HCT116 (cell line): ENCODE data around the gene LTBP4. TPM values are rescaled to one million over a fixed set of nuclear protein-coding genes. Genes with fewer than 3 reads are reported as not detected.

Source experiments
- ATAC-seq: fragments of 200-7000 bp; cut with Tn5 transposase; 2 replicates; pipeline ENCODE4 v1.9.1; 2020; ENCODE audit warnings: mild to moderate bottlenecking, moderate library complexity
- BruUV-seq: library from RNA; stranded (reverse); fragments of 400-500 nt; replicated peaks from 2 replicates; lab custom pipeline; 2021; lab: Mats Ljungman, UMichigan
- CTCF ChIA-PET: fragments of 300-600 bp; sonication (Branson Sonifier 250); formaldehyde crosslinking; loops from one replicate; lab custom pipeline; 2021; ENCODE audit warnings: antibody characterized with exemption; lab: Charles Lee
- POLR2A ChIA-PET: fragments of 300-600, 350-600 bp; sonication (Branson Sonifier 250); formaldehyde crosslinking; loops from one replicate; lab custom pipeline; 2021; ENCODE audit warnings: antibody characterized with exemption; lab: Charles Lee
- RAD21 ChIA-PET, 2 experiments: fragments of 300-600 bp; sonication (Branson Sonifier 250); formaldehyde crosslinking; loops; one replicate each; lab custom pipeline; 2023; ENCODE audit warnings: low total read pairs in 2 of 2; ENCODE audit not compliant: uncharacterized antibody in 2 of 2, unreplicated experiment in 2 of 2, low non-redundant PET in 1 of 2; lab: Charles Lee
- DNase-seq: peaks from one replicate; pipeline ENCODE4 v3.0.0-alpha.2; 2010; ENCODE audit warnings: low read depth, low spot score
- H2AFZ ChIP-seq: fragments of 200-600 bp; shearing (Covaris generic), sonication (generic); 2 replicates; pipeline ENCODE4 v1.6.1; 2017; ENCODE audit warnings: low read depth, mixed run types, mixed read lengths, antibody characterized with exemption, low read length; ENCODE audit not compliant: poor library complexity, severe bottlenecking
- H3K27ac ChIP-seq: 2 replicates; pipeline ENCODE4 v1.5.1; 2012; ENCODE audit warnings: low read depth, low read length
- H3K27me3 ChIP-seq: fragments of 200-600 bp; sonication (generic); 2 replicates; pipeline ENCODE4 v1.6.1; 2016; ENCODE audit warnings: mixed run types, low read length, mixed read lengths; ENCODE audit not compliant: insufficient read depth
- H3K36me3 ChIP-seq, 2 experiments: fragments of 200-500 bp in 1 of 2; fragments of 200-600 bp in 1 of 2; sonication (Bioruptor generic) in 1 of 2; sonication (generic) in 1 of 2; 2 replicates each; pipeline versions ENCODE4 v1.5.1 to v1.6.1; 2014 to 2016; ENCODE audit warnings: low read length in 2 of 2, inconsistent platforms in 1 of 2, mixed read lengths in 1 of 2, mixed run types in 1 of 2; ENCODE audit not compliant: insufficient read depth in 2 of 2, control insufficient read depth in 1 of 2
- H3K4me1 ChIP-seq, 2 experiments: fragments of 200-600 bp in 1 of 2; sonication (generic) in 1 of 2; 2 replicates each; pipeline versions ENCODE4 v1.5.1 to v1.6.1; 2012 to 2017; ENCODE audit warnings: low read length in 2 of 2, inconsistent platforms in 1 of 2, mild to moderate bottlenecking in 1 of 2, mixed read lengths in 1 of 2, mixed run types in 1 of 2, moderate library complexity in 1 of 2; ENCODE audit not compliant: insufficient read depth in 2 of 2, control insufficient read depth in 1 of 2
- H3K4me2 ChIP-seq: fragments of 200-600 bp; sonication (generic); 2 replicates; pipeline ENCODE4 v1.6.1; 2017; ENCODE audit warnings: mixed run types, low read length, mixed read lengths
- H3K4me3 ChIP-seq, 2 experiments: fragments of 200-600 bp in 1 of 2; sonication (generic) in 1 of 2; replicated peaks in 1 of 2; 2 replicates each; pipeline ENCODE4 v1.5.1; 2011 to 2016; ENCODE audit warnings: low read length in 2 of 2, control low read depth in 1 of 2, low read depth in 1 of 2, mild to moderate bottlenecking in 1 of 2, mixed read lengths in 1 of 2, mixed run types in 1 of 2
- H3K79me2 ChIP-seq: fragments of 200-600 bp; sonication (generic); 2 replicates; pipeline ENCODE4 v1.6.1; 2017; ENCODE audit warnings: mild to moderate bottlenecking, mixed run types, low read length, moderate library complexity, mixed read lengths; ENCODE audit not compliant: insufficient read depth
- H3K9ac ChIP-seq: fragments of 200-600 bp; sonication (generic); 2 replicates; pipeline ENCODE4 v1.6.1; 2016; ENCODE audit warnings: low read length, mixed read lengths
- H3K9me2 ChIP-seq: fragments of 200-600 bp; sonication (generic), shearing (Covaris generic); 2 replicates; pipeline ENCODE4 v1.6.1; 2017; ENCODE audit warnings: mixed run types, mild to moderate bottlenecking, moderate library complexity; ENCODE audit not compliant: insufficient read depth
- H3K9me3 ChIP-seq, 2 experiments: fragments of 200-500 bp in 1 of 2; fragments of 200-600 bp in 1 of 2; sonication (Bioruptor generic) in 1 of 2; sonication (generic) in 1 of 2; 2 replicates each; pipeline ENCODE4 v1.6.1; 2014 to 2017; ENCODE audit warnings: low read length in 2 of 2, mixed read lengths in 2 of 2, inconsistent platforms in 1 of 2, low read depth in 1 of 2, mild to moderate bottlenecking in 1 of 2, mixed run types in 1 of 2, moderate library complexity in 1 of 2; ENCODE audit not compliant: control insufficient read depth in 1 of 2, insufficient read depth in 1 of 2
- H4K20me1 ChIP-seq: fragments of 200-600 bp; sonication (generic), shearing (Covaris generic); 2 replicates; pipeline ENCODE4 v1.6.1; 2017; ENCODE audit warnings: mixed run types, mild to moderate bottlenecking, moderate library complexity; ENCODE audit not compliant: insufficient read depth
- ATF3 ChIP-seq: IDR thresholded peaks from 2 replicates; pipeline ENCODE4 v1.6.1; 2012
- POLR2A ChIP-seq: IDR thresholded peaks from 2 replicates; pipeline ENCODE4 v1.7.0; 2011; ENCODE audit warnings: borderline replicate concordance; ENCODE audit not compliant: insufficient read depth, insufficient read length; ENCODE audit errors: extremely low read depth
- RAD21 ChIP-seq: IDR thresholded peaks from 2 replicates; pipeline ENCODE4 v1.6.1; 2012; ENCODE audit warnings: low read depth, mild to moderate bottlenecking
- SIN3A ChIP-seq: IDR thresholded peaks from 2 replicates; pipeline ENCODE4 v1.6.1; 2012; ENCODE audit warnings: low read depth
- YY1 ChIP-seq: IDR thresholded peaks from 2 replicates; pipeline ENCODE4 v1.6.1; 2011; ENCODE audit warnings: low read length, low read depth, moderate library complexity, mild to moderate bottlenecking; ENCODE audit not compliant: insufficient replicate concordance; ENCODE audit errors: extremely low read depth
- ZBTB33 ChIP-seq: IDR thresholded peaks from 2 replicates; pipeline ENCODE4 v1.6.1; 2011; ENCODE audit warnings: mild to moderate bottlenecking, low read length, moderate library complexity; ENCODE audit not compliant: insufficient replicate concordance; ENCODE audit errors: extremely low read depth
- ZNF274 ChIP-seq: fragments of 200-500 bp; sonication (Bioruptor generic); IDR thresholded peaks from 2 replicates; pipeline ENCODE4 v1.6.1; 2014; ENCODE audit warnings: mild to moderate bottlenecking, low read depth, low read length, inconsistent platforms
- intact Hi-C: fragments of 100-400 bp; cut with micrococcal nuclease; formaldehyde crosslinking; loops from 2 replicates; pipeline ENCODE4 v1.10.0; 2022
- total RNA-seq: library from RNA; stranded (reverse); gene quantifications from one replicate; pipeline ENCODE4 v1.2.1, GENCODE V29; 2021; ENCODE audit not compliant: unreplicated experiment

Gene LTBP4
- total RNA-seq, 1 experiment from 2014 or later = 310 TPM

GRCh38 chr19:40576151-40576584 is 25.0 kb upstream of the LTBP4 start:
- H2AFZ ChIP-seq = peak overlapping the region; percentile 83
- no peaks in the 10 kb centered on the region for H3K27me3 ChIP-seq
- H4K20me1 ChIP-seq = no peaks in the 10 kb centered on the region
- H3K9ac ChIP-seq = peak overlapping the region; percentile 85
- peaks cover 10 to 27% of the 10 kb centered on the region in 2 experiments for H3K4me1 ChIP-seq
- no peaks in the 10 kb centered on the region for H3K9me2 ChIP-seq
- intact Hi-C loops = no loop called here
- H3K36me3 ChIP-seq = peaks cover 3 to 9% of the 10 kb centered on the region in 2 experiments; a peak in 2 of 4 replicates
- H3K4me3 ChIP-seq = peak overlapping the region; percentile 79 to 95
- ChIA-PET POLR2A (no interaction called here), RAD21 (no interaction called here), CTCF (no interaction called here)
- no peak for DNase-seq
- peak overlapping the region; percentile 100 for H3K4me2 ChIP-seq
- TF ChIP-seq YY1 (no peak), POLR2A (no peak), ZBTB33 (no peak), ZNF274 (no peak), ATF3 (no peak), SIN3A (no peak), RAD21 (no peak)
- H3K79me2 ChIP-seq = peaks cover 14% of the 10 kb centered on the region; the same call in 1 of the 2 replicates
- ATAC-seq = peak; percentile 43
- no TSS peak for BruUV-seq
- H3K9me3 ChIP-seq = no peaks in the 10 kb centered on the region
- H3K27ac ChIP-seq = peak overlapping the region; percentile 67
